Activated CD4-positive, alpha-beta T cell treated with anti-CD3 and anti-CD28 coated beads, Interleukin-2, amount 10 ng/mL, durations not matched to agents 24 days and 14 days (primary cell): Measurements from ENCODE around the gene AXIN2. TPM values are rescaled to one million over a fixed set of nuclear protein-coding genes. Genes with fewer than 3 reads are reported as not detected.
A peak's percentile ranks its signal among the peaks of the same experiment; 100 is the strongest.

Source experiments
- DNase-seq: peaks from one replicate; pipeline ENCODE4 v3.0.0; 2022
- H3K27ac Mint-ChIP-seq: one replicate; pipeline ENCODE4 v1.8.0; 2022; ENCODE audit warnings: mild to moderate bottlenecking, mixed read lengths
- H3K27me3 Mint-ChIP-seq: one replicate; pipeline ENCODE4 v1.8.0; 2022; ENCODE audit warnings: mixed read lengths
- H3K36me3 Mint-ChIP-seq: one replicate; pipeline ENCODE4 v1.8.0; 2022; ENCODE audit warnings: low read depth, mild to moderate bottlenecking, mixed read lengths
- H3K4me1 Mint-ChIP-seq: one replicate; pipeline ENCODE4 v1.8.0; 2021; ENCODE audit warnings: mixed read lengths
- H3K4me3 Mint-ChIP-seq: one replicate; pipeline ENCODE4 v1.8.0; 2022; ENCODE audit warnings: mild to moderate bottlenecking, moderate library complexity, mixed read lengths
- H3K9me3 Mint-ChIP-seq: one replicate; pipeline ENCODE4 v1.8.0; 2021; ENCODE audit warnings: mixed read lengths
- intact Hi-C: fragments of 100-400 bp; cut with micrococcal nuclease; formaldehyde crosslinking; loops from one replicate; pipeline ENCODE4 v1.15.1; 2023
- total RNA-seq: library from RNA; stranded (reverse); gene quantifications from 2 replicates; pipeline ENCODE4 v1.2.3, GENCODE V29; 2022

The AXIN2 gene
- total RNA-seq, 1 donor from 2014 or later: 5.2 TPM

- Mint-ChIP-seq H3K36me3 (no peaks in the 10 kb centered on the region), H3K9me3 (no peaks in the 10 kb centered on the region), H3K4me3 (no peak overlapping the region), H3K27ac (no peak overlapping the region), H3K27me3 (peaks cover 19% of the 10 kb centered on the region), H3K4me1 (peaks cover 20% of the 10 kb centered on the region)
- DNase-seq: no peak
- intact Hi-C loops: no loop called here
Observed at GRCh38 chr17:65565559-65565958, 4.1 kb upstream of the AXIN2 start.

GRCh38 chr17:65564793-65565192 is 3.3 kb upstream of the AXIN2 start:
- intact Hi-C loops: no loop called here
- peaks cover 20% of the 10 kb centered on the region for H3K4me1 Mint-ChIP-seq
- no peaks in the 10 kb centered on the region for H3K9me3 Mint-ChIP-seq

GRCh38 chr17:65562206-65562531 is 721 bp upstream of the AXIN2 start:
- DNase-seq: no peak
- peaks cover 28% of the 10 kb centered on the region for H3K4me1 Mint-ChIP-seq
- peak overlapping the region; percentile 80 for H3K4me3 Mint-ChIP-seq
- H3K27me3 Mint-ChIP-seq: peaks cover 17% of the 10 kb centered on the region
- H3K36me3 Mint-ChIP-seq: peaks cover 3% of the 10 kb centered on the region
- intact Hi-C loops: no loop called here
- H3K9me3 Mint-ChIP-seq: no peaks in the 10 kb centered on the region
- H3K27ac Mint-ChIP-seq: no peak overlapping the region

More at GRCh38 chr17:65564793-65565192, 3.3 kb upstream of the AXIN2 start:
- Mint-ChIP-seq H3K27ac (no peak overlapping the region), H3K4me3 (no peak overlapping the region), H3K27me3 (peaks cover 19% of the 10 kb centered on the region), H3K36me3 (no peaks in the 10 kb centered on the region)
- no peak for DNase-seq

GRCh38 chr17:65560628-65561451 is 608 bp downstream of the AXIN2 start:
- DNase-seq: peak; percentile 92
- no peaks in the 10 kb centered on the region for H3K9me3 Mint-ChIP-seq
- peak overlapping the region; percentile 71 for H3K27ac Mint-ChIP-seq
- intact Hi-C loops: no loop called here
- peak overlapping the region; percentile 80 for H3K4me3 Mint-ChIP-seq
- peaks cover 28% of the 10 kb centered on the region for H3K4me1 Mint-ChIP-seq
- peaks cover 3% of the 10 kb centered on the region for H3K36me3 Mint-ChIP-seq
- peaks cover 17% of the 10 kb centered on the region for H3K27me3 Mint-ChIP-seq

- peaks cover 3% of the 10 kb centered on the region for H3K36me3 Mint-ChIP-seq
- intact Hi-C loops: loop anchor here (5.0 to 10.0 kb wide), 4 partner anchors 95 to 607 kb away; no protein-coding TSS in a partner anchor
- peaks cover 14% of the 10 kb centered on the region for H3K27me3 Mint-ChIP-seq
- peak; percentile 79 for DNase-seq
- no peak overlapping the region for H3K4me3 Mint-ChIP-seq
- no peaks in the 10 kb centered on the region for H3K9me3 Mint-ChIP-seq
- H3K27ac Mint-ChIP-seq: no peak overlapping the region
- H3K4me1 Mint-ChIP-seq: peaks cover 24% of the 10 kb centered on the region
Observed at GRCh38 chr17:65559804-65560627, 1.4 kb downstream of the AXIN2 start.

GRCh38 chr17:65559461-65559803 is 2.0 kb downstream of the AXIN2 start:
- Mint-ChIP-seq H3K36me3 (peaks cover 5% of the 10 kb centered on the region), H3K27me3 (peaks cover 14% of the 10 kb centered on the region), H3K4me3 (no peak overlapping the region), H3K4me1 (peaks cover 24% of the 10 kb centered on the region), H3K27ac (peak overlapping the region; percentile 68), H3K9me3 (no peaks in the 10 kb centered on the region)
- intact Hi-C loops: loop anchor here (5.0 to 10.0 kb wide), 4 partner anchors 95 to 608 kb away; no protein-coding TSS in a partner anchor
- peak; percentile 58 for DNase-seq

- DNase-seq: peak; percentile 69
- H3K27ac Mint-ChIP-seq: peak overlapping the region; percentile 68
- intact Hi-C loops: loop anchor here (5.0 to 10.0 kb wide), 4 partner anchors 96 to 608 kb away; no protein-coding TSS in a partner anchor
Observed at GRCh38 chr17:65558683-65559460, 2.6 kb downstream of the AXIN2 start.

GRCh38 chr17:65558311-65558682 is 3.2 kb downstream of the AXIN2 start:
- Mint-ChIP-seq H3K4me1 (peaks cover 23% of the 10 kb centered on the region), H3K9me3 (no peaks in the 10 kb centered on the region), H3K27me3 (peaks cover 18% of the 10 kb centered on the region), H3K4me3 (no peak overlapping the region), H3K27ac (no peak overlapping the region), H3K36me3 (peaks cover 9% of the 10 kb centered on the region)
- intact Hi-C loops: loop anchor here (5.0 to 10.0 kb wide), 4 partner anchors 97 to 609 kb away; no protein-coding TSS in a partner anchor
- no peak for DNase-seq

More at GRCh38 chr17:65558683-65559460, 2.6 kb downstream of the AXIN2 start:
- H3K4me3 Mint-ChIP-seq: no peak overlapping the region
- H3K36me3 Mint-ChIP-seq: peaks cover 7% of the 10 kb centered on the region
- peaks cover 23% of the 10 kb centered on the region for H3K4me1 Mint-ChIP-seq
- H3K9me3 Mint-ChIP-seq: no peaks in the 10 kb centered on the region
- peaks cover 16% of the 10 kb centered on the region for H3K27me3 Mint-ChIP-seq

GRCh38 chr17:65557349-65558310 is 3.8 kb downstream of the AXIN2 start:
- peaks cover 13% of the 10 kb centered on the region for H3K36me3 Mint-ChIP-seq
- no peak overlapping the region for H3K4me3 Mint-ChIP-seq
- intact Hi-C loops: loop anchor here (5.0 to 10.0 kb wide), 4 partner anchors 97 to 610 kb away; no protein-coding TSS in a partner anchor
- H3K27ac Mint-ChIP-seq: no peak overlapping the region
- DNase-seq: peak; percentile 70
- peaks cover 27% of the 10 kb centered on the region for H3K4me1 Mint-ChIP-seq
- H3K27me3 Mint-ChIP-seq: peaks cover 23% of the 10 kb centered on the region
- H3K9me3 Mint-ChIP-seq: peaks cover 4% of the 10 kb centered on the region

- peaks cover 4% of the 10 kb centered on the region for H3K9me3 Mint-ChIP-seq
- H3K4me1 Mint-ChIP-seq: peaks cover 23% of the 10 kb centered on the region
- no peak for DNase-seq
- peaks cover 19% of the 10 kb centered on the region for H3K27me3 Mint-ChIP-seq
- H3K4me3 Mint-ChIP-seq: no peak overlapping the region
- intact Hi-C loops: loop anchor here (1.0 to 10.0 kb wide), 6 partner anchors 98 to 610 kb away; no protein-coding TSS in a partner anchor
- H3K36me3 Mint-ChIP-seq: peaks cover 14% of the 10 kb centered on the region
- no peak overlapping the region for H3K27ac Mint-ChIP-seq
Observed at GRCh38 chr17:65556910-65557348, 4.5 kb downstream of the AXIN2 start.

- H3K4me3 Mint-ChIP-seq: peak overlapping the region; percentile 20
- peaks cover 18% of the 10 kb centered on the region for H3K27me3 Mint-ChIP-seq
- peaks cover 22% of the 10 kb centered on the region for H3K4me1 Mint-ChIP-seq
- peaks cover 15% of the 10 kb centered on the region for H3K36me3 Mint-ChIP-seq
- DNase-seq: peak; percentile 96
- H3K9me3 Mint-ChIP-seq: peaks cover 4% of the 10 kb centered on the region
- intact Hi-C loops: loop anchor here (1.0 to 10.0 kb wide), 6 partner anchors 99 to 611 kb away; no protein-coding TSS in a partner anchor
- H3K27ac Mint-ChIP-seq: no peak overlapping the region
Observed at GRCh38 chr17:65556014-65556909, 5.2 kb downstream of the AXIN2 start.
